ENCODE results near the gene PTTG1IP. TPM values are rescaled to one million over a fixed set of nuclear protein-coding genes. Genes with fewer than 3 reads are reported as not detected.

Gene PTTG1IP
- total and polyA plus RNA-seq, 3 experiments from 2014 or later, result 48.2 to 69.8 (median 50.8) TPM

- ChIA-PET CTCF (interaction anchor here (0.8 to 2.1 kb wide), 2 partner anchors 30 to 109 kb away, joined by 3 to 6 read pairs; no protein-coding TSS in a partner anchor), POLR2A (interaction anchor here (1.6 kb wide), 1 partner anchor 51 kb away, joined by 6 read pairs; the partner anchor contains the start of gene PTTG1IP)
- Histone ChIP-seq H3K4me1 (ENCODE audit: insufficient read depth, low read length) (no peaks in the 10 kb centered on the region), H3K4me3 (ENCODE audit: low read length) (no peak overlapping the region), H3K27me3 (ENCODE audit: insufficient read depth, low read length, poor library complexity, severe bottlenecking) (no peaks in the 10 kb centered on the region), H3K36me3 (ENCODE audit: insufficient read depth, low read length) (no peaks in the 10 kb centered on the region), H3K9me3 (ENCODE audit: low read length) (no peaks in the 10 kb centered on the region), H3K27ac (ENCODE audit: low read depth, low read length) (no peak overlapping the region)
- Mint-ChIP-seq H3K27ac (no peak overlapping the region), H3K36me3 (peaks cover 0 to 5% (median 3%) of the 10 kb centered on the region in 3 donors), H3K4me3 (peak overlapping the region in 1 of 7 donors; percentile 43), H3K4me1 (peaks cover 0 to 4% (median 0%) of the 10 kb centered on the region in 3 donors), H3K27me3 (peaks cover 0 to 6% of the 10 kb centered on the region in 2 donors), H3K9me3 (peaks cover 16 to 34% (median 24%) of the 10 kb centered on the region in 5 donors)
- no peak for DNase-seq
Observed at GRCh38 chr21:44822484-44823178, 50.9 kb downstream of the PTTG1IP start.

- Histone ChIP-seq H3K4me3 (ENCODE audit: low read length) (no peak overlapping the region), H3K36me3 (ENCODE audit: insufficient read depth, low read length) (no peaks in the 10 kb centered on the region), H3K4me1 (ENCODE audit: insufficient read depth, low read length) (peaks cover 11% of the 10 kb centered on the region), H3K27ac (ENCODE audit: low read depth, low read length) (no peak overlapping the region), H3K27me3 (ENCODE audit: insufficient read depth, low read length, poor library complexity, severe bottlenecking) (no peaks in the 10 kb centered on the region), H3K9me3 (ENCODE audit: low read length) (no peaks in the 10 kb centered on the region)
- CTCF ChIA-PET, result interaction anchor here (2.1 kb wide), 1 partner anchor 28 kb away, joined by 6 read pairs; no protein-coding TSS in a partner anchor
- Mint-ChIP-seq H3K27me3 (no peaks in the 10 kb centered on the region), H3K4me3 (peak overlapping the region in 2 of 7 donors; percentile 47 to 61), H3K27ac (peak overlapping the region in 1 of 8 donors; percentile 71), H3K36me3 (peaks cover 0 to 3% (median 0%) of the 10 kb centered on the region in 3 donors), H3K4me1 (peaks cover 5 to 12% (median 11%) of the 10 kb centered on the region in 3 donors), H3K9me3 (peaks cover 12 to 28% (median 18%) of the 10 kb centered on the region in 5 donors)
- no peak for DNase-seq
- POLR2A ChIA-PET, result no interaction called here
Observed at GRCh38 chr21:44820851-44821250, 52.6 kb downstream of the PTTG1IP start.

DNA sequence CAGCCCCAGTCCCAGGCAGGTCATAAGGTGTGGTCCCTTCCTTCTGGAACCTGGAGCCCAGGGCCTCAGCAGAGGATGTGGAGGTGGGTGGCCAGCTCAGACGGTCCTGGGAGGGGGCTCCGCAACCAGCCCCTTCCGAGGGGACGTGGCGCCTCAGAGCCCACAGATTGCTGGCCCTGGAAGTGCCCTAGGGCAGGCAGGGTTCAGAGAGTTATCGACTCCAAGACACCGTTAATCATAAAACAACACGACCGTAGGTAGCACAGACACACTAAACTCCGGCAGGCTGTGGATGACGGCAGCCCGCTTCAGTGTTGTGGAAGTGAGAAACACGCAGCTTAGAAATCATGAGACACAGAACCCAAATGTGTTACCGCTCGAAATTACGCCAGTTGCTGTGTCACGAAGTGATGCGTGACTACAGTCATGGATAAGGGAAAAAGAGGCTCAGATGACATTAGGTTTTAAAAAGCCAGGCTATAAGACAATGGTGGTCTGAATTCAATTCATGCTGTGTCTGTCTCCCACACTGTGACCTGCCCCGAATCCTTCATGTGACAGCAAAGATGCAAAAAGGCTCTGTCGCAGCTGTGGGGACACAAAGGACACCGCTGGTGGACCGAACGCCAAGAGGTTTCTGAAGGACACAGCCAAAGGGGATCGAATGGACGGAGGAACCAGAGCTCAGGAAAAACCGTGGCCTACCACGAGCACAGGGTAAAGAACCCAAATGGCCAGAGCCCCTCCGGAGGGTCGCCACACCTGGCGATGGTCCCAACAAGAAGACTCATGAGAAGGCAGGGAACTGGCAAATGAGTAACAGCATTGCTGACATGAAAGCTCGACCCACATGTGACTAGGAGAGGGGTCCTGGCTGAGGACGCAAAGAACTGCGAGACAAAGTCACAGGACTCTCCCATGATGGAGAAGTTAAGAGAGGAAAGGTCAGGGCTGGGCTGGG is 53.9 kb downstream of the PTTG1IP start:
- H3K36me3 ChIP-seq (ENCODE audit: insufficient read depth, low read length), result no peaks in the 10 kb centered on the region

DNA sequence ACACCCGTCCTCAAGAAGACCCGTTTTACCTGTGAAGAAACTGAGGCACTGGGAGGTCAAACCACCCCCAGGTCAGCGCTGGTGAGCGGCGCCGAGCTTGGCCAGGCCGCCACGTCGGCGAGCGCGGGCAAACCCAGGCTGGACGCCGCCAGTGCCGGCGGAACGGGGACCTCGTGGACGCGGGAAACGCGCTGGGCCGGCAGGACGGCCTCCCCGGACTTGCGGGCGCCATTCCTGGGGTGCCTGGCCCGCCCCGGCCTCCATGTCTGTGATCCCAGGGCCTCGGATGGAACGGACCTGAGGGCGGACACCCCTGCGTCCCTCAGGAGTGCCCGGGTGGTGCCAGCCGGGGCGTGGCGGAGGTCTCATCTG is 54.9 kb downstream of the PTTG1IP start:
- H3K4me1 Mint-ChIP-seq, result peaks cover 7 to 19% (median 12%) of the 10 kb centered on the region in 3 donors
- Histone ChIP-seq H3K4me1 (ENCODE audit: insufficient read depth, low read length) (peaks cover 11% of the 10 kb centered on the region), H3K36me3 (ENCODE audit: insufficient read depth, low read length) (no peaks in the 10 kb centered on the region), H3K27ac (ENCODE audit: low read depth, low read length) (peak overlapping the region; percentile 80), H3K4me3 (ENCODE audit: low read length) (peak overlapping the region; percentile 22), H3K27me3 (ENCODE audit: insufficient read depth, low read length, poor library complexity, severe bottlenecking) (no peaks in the 10 kb centered on the region), H3K9me3 (ENCODE audit: low read length) (no peaks in the 10 kb centered on the region)
- peaks cover 11 to 26% (median 16%) of the 10 kb centered on the region in 5 donors for H3K9me3 Mint-ChIP-seq
- POLR2A ChIA-PET, result interaction anchor here (1.6 kb wide), 1 partner anchor 55 kb away, joined by 25 read pairs; the partner anchor contains the start of gene PTTG1IP
- CTCF ChIA-PET, result no interaction called here
- peak in 1 of 5 donors; percentile 5 for DNase-seq
- H3K36me3 Mint-ChIP-seq, result peaks cover 0 to 3% (median 1%) of the 10 kb centered on the region in 3 donors
- peak overlapping the region; percentile 62 to 85 (median 70) for H3K4me3 Mint-ChIP-seq
- no peaks in the 10 kb centered on the region for H3K27me3 Mint-ChIP-seq
- H3K27ac Mint-ChIP-seq, result peak overlapping the region in 5 of 8 donors; percentile 26 to 84 (median 70)

More for the DNA sequence above, 53.9 kb downstream of the PTTG1IP start:
- CTCF ChIA-PET, result no interaction called here
- Mint-ChIP-seq H3K36me3 (peaks cover 0 to 3% (median 2%) of the 10 kb centered on the region in 3 donors), H3K27me3 (no peaks in the 10 kb centered on the region), H3K4me3 (peak overlapping the region; percentile 62 to 85 (median 70)), H3K9me3 (peaks cover 12 to 28% (median 18%) of the 10 kb centered on the region in 5 donors), H3K4me1 (peaks cover 7 to 19% (median 13%) of the 10 kb centered on the region in 3 donors), H3K27ac (peak overlapping the region; percentile 27 to 84 (median 68))
- POLR2A ChIA-PET, result no interaction called here
- no peaks in the 10 kb centered on the region for H3K9me3 ChIP-seq (ENCODE audit: low read length)
- no peaks in the 10 kb centered on the region for H3K27me3 ChIP-seq (ENCODE audit: insufficient read depth, low read length, poor library complexity, severe bottlenecking)
- peaks cover 11% of the 10 kb centered on the region for H3K4me1 ChIP-seq (ENCODE audit: insufficient read depth, low read length)
- DNase-seq, result no peak
- H3K27ac ChIP-seq (ENCODE audit: low read depth, low read length), result no peak overlapping the region
- H3K4me3 ChIP-seq (ENCODE audit: low read length), result no peak overlapping the region

GRCh38 chr21:44817914-44818639 is 55.4 kb downstream of the PTTG1IP start, which contains the start of gene SUMO3:
TSS of gene SUMO3 (minus strand) at chr21:44818062. CDS start at chr21:44817968, 94 bp downstream.
- Mint-ChIP-seq H3K27ac (peak within 1 kb of the TSS in 6 of 8 donors; percentile 26 to 84 (median 62)), H3K4me1 (peaks cover 7 to 19% (median 9%) of the 10 kb centered on the region in 3 donors), H3K36me3 (peaks cover 0 to 8% (median 0%) of the 10 kb centered on the region in 3 donors), H3K9me3 (peaks cover 7 to 21% (median 12%) of the 10 kb centered on the region in 5 donors), H3K4me3 (peak within 1 kb of the TSS; percentile 62 to 85 (median 70)), H3K27me3 (no peaks in the 10 kb centered on the region)
- Histone ChIP-seq H3K9me3 (ENCODE audit: low read length) (no peaks in the 10 kb centered on the region), H3K27me3 (ENCODE audit: insufficient read depth, low read length, poor library complexity, severe bottlenecking) (no peaks in the 10 kb centered on the region), H3K4me1 (ENCODE audit: insufficient read depth, low read length) (peaks cover 11% of the 10 kb centered on the region), H3K36me3 (ENCODE audit: insufficient read depth, low read length) (no peaks in the 10 kb centered on the region), H3K27ac (ENCODE audit: low read depth, low read length) (peak within 1 kb of the TSS; percentile 80), H3K4me3 (ENCODE audit: low read length) (peak within 1 kb of the TSS; percentile 62)
- peak; percentile 75 to 92 (median 90) for DNase-seq
- ChIA-PET CTCF (no interaction called here), POLR2A (interaction anchor here (0.5 to 1.6 kb wide), 9 partner anchors 17 to 406 kb away, joined by 3 to 25 read pairs (median 3); partner anchors contain the start of genes ITGB2, PTTG1IP and UBE2G2)

DNA sequence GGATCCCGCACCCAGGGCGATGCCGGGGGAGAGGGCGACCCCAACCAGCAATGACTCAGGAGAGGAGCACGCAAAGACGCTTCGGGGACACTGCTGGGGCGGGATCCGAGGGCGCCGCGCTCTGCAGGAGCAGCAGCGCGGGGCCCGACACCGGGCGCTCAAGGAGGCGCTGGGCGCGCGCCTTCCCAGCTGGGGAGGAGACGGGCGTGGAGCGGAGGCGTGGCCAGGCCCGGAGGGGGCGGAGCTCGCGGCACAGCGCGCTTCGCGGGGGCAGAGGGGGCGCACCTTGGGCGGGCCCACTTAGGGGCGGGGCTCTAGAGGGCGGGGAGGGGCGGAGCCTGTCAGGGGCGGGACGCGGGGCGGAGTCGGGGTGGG is 56.0 kb downstream of the PTTG1IP start:
- Mint-ChIP-seq H3K36me3 (peaks cover 0 to 12% (median 0%) of the 10 kb centered on the region in 3 donors), H3K27me3 (no peaks in the 10 kb centered on the region), H3K4me3 (peak overlapping the region; percentile 50 to 85 (median 60)), H3K27ac (no peak overlapping the region), H3K9me3 (peaks cover 2 to 16% (median 8%) of the 10 kb centered on the region in 5 donors), H3K4me1 (peaks cover 8 to 23% (median 9%) of the 10 kb centered on the region in 3 donors)
- Histone ChIP-seq H3K4me1 (ENCODE audit: insufficient read depth, low read length) (peaks cover 11% of the 10 kb centered on the region), H3K36me3 (ENCODE audit: insufficient read depth, low read length) (no peaks in the 10 kb centered on the region), H3K27ac (ENCODE audit: low read depth, low read length) (no peak overlapping the region), H3K9me3 (ENCODE audit: low read length) (no peaks in the 10 kb centered on the region), H3K4me3 (ENCODE audit: low read length) (peak overlapping the region; percentile 62), H3K27me3 (ENCODE audit: insufficient read depth, low read length, poor library complexity, severe bottlenecking) (no peaks in the 10 kb centered on the region)
- ChIA-PET POLR2A (interaction anchor here (0.5 to 1.6 kb wide), 12 partner anchors 12 to 662 kb away, joined by 3 to 25 read pairs (median 3); partner anchors contain the start of genes ITGB2, PTTG1IP and UBE2G2), CTCF (interaction anchor here (0.6 kb wide), 1 partner anchor 56 kb away, joined by 3 read pairs; the partner anchor contains the start of gene PTTG1IP)
- peak; percentile 89 to 95 (median 92) for DNase-seq

Data from CD8-positive, alpha-beta memory T cell (primary cell).